MM.1S (cell line): ENCODE measurements around the gene TTLL11.

Experiments
- CTCF ChIP-seq: fragments of 300-600 bp; sonication (generic); IDR thresholded peaks from 2 replicates; pipeline ENCODE4 v1.5.1; 2016; ENCODE audit warnings: antibody characterized with exemption, low read length, mixed read lengths
- EZH2 ChIP-seq: fragments of 300-600 bp; sonication (generic); optimal IDR thresholded peaks from 2 replicates; pipeline ENCODE3; 2017; ENCODE audit warnings: low read depth, mild to moderate bottlenecking, antibody characterized with exemption, low read length, mixed read lengths
- EZH2phosphoT487 ChIP-seq: fragments of 300-600 bp; sonication (generic); IDR thresholded peaks from 2 replicates; pipeline ENCODE4 v1.6.1; 2018; ENCODE audit warnings: antibody characterized with exemption, low read length

GRCh38 chr9:121830441-121831140 is 262.5 kb downstream of the TTLL11 start:
- no peak for TF ChIP-seq EZH2
- no peak for TF ChIP-seq CTCF
- TF ChIP-seq EZH2phosphoT487, result no peak
